Uterus (tissue), 4 donors: Measurements from ENCODE around the gene SLC39A11. TPM values are rescaled to one million over a fixed set of nuclear protein-coding genes. Genes with fewer than 3 reads are reported as not detected.
"Not testable (repeated sequence)": the region's sequence is repeated elsewhere in the genome, so short reads cannot be mapped to it uniquely, and the experiment has no call there.

Source experiments
- DNase-seq, 2 donors: peaks; one replicate each; pipeline ENCODE4 v3.0.0-alpha.2; 2019 to 2020
- H3K27ac ChIP-seq, 2 donors: fragments of 200-600 bp; sonication (generic); 1 replicate in 1 of 2; 2 replicates in 1 of 2; pipeline ENCODE4 v1.5.1; 2016 to 2018
- H3K27me3 ChIP-seq, 2 donors: fragments of 200-600 bp; sonication (generic); one replicate each; pipeline ENCODE4 v1.5.1; 2018 to 2019; ENCODE audit warnings: control low read depth in 1 of 2
- H3K36me3 ChIP-seq, 2 donors: fragments of 200-600 bp; sonication (generic); one replicate each; pipeline ENCODE4 v1.5.1; 2019; ENCODE audit warnings: control low read depth in 1 of 2
- H3K4me1 ChIP-seq, 2 donors: fragments of 200-600 bp; sonication (generic); one replicate each; pipeline ENCODE4 v1.5.1; 2018 to 2019; ENCODE audit warnings: control low read depth in 1 of 2
- H3K4me3 ChIP-seq, 2 donors: fragments of 200-600 bp; sonication (generic); 1 replicate in 1 of 2; 2 replicates in 1 of 2; pipeline ENCODE4 v1.5.1; 2018 to 2019; ENCODE audit warnings: mild to moderate bottlenecking in 1 of 2
- H3K9me3 ChIP-seq, 2 donors: fragments of 200-600 bp; sonication (generic); one replicate each; pipeline ENCODE4 v1.5.1; 2019; ENCODE audit warnings: control low read depth in 1 of 2
- POLR2A ChIP-seq, 2 donors: fragments of 450-650 bp; IDR thresholded peaks; one replicate each; pipeline ENCODE4 v1.6.1; 2016; ENCODE audit warnings: antibody characterized with exemption in 2 of 2, mild to moderate bottlenecking in 1 of 2, moderate library complexity in 1 of 2
- intact Hi-C: fragments of 100-400 bp; cut with DNase I; formaldehyde crosslinking; loops from one replicate; pipeline ENCODE4 v1.15.1; 2023; ENCODE audit warnings: low total_unique reads
- total RNA-seq, 4 donors: library from RNA; depleted of rRNA in 3 of 4; stranded (reverse); fragments of >200 nt in 3 of 4; gene quantifications; one replicate each; pipeline versions ENCODE4 v1.1.0 to v1.2.4, GENCODE V29; 2014 to 2023
- TF ChIP-seq, protein P1 (sequence below), 4 experiments: fragments of 200-600 bp in 2 of 4; fragments of 450-650 bp in 2 of 4; sonication (generic) in 2 of 4; IDR thresholded peaks; one replicate each; pipeline ENCODE4 v1.5.1; 2016 to 2019; ENCODE audit warnings: antibody characterized with exemption in 4 of 4, mild to moderate bottlenecking in 2 of 4, moderate library complexity in 1 of 4
- donor health status: DM: yes; HTN: yes; CAD: no.

The SLC39A11 gene
- total RNA-seq, 4 donors from 2014 or later = 5.4 to 56.2 (median 21.0) TPM

DNA sequence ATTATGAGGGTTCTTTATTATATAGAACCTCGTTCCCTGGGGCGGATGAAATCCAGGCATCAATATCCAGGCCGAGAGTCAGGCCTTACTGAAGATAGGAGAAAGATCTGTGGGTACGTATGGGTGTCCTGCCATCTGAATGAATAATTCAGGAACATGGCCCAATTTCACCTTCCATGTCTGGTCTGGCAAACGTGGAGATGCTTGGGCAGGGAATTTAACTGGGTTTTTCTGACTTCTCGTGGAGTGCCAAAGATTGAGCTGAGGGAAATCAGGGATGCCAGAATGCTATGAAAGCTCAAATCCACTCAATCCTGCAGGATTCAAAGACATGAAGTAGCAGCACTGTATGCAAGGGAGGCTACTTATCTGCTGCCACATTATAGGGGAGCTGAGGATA is 302.8 kb downstream of the SLC39A11 start:
- H3K27me3 ChIP-seq = no peaks in the 10 kb centered on the region
- H3K4me1 ChIP-seq = no peaks in the 10 kb centered on the region
- no peak overlapping the region for H3K27ac ChIP-seq
- H3K36me3 ChIP-seq = no peaks in the 10 kb centered on the region
- DNase-seq = no peak
- no peaks in the 10 kb centered on the region for H3K9me3 ChIP-seq
- no peak overlapping the region for H3K4me3 ChIP-seq
- TF ChIP-seq, protein P1, sequence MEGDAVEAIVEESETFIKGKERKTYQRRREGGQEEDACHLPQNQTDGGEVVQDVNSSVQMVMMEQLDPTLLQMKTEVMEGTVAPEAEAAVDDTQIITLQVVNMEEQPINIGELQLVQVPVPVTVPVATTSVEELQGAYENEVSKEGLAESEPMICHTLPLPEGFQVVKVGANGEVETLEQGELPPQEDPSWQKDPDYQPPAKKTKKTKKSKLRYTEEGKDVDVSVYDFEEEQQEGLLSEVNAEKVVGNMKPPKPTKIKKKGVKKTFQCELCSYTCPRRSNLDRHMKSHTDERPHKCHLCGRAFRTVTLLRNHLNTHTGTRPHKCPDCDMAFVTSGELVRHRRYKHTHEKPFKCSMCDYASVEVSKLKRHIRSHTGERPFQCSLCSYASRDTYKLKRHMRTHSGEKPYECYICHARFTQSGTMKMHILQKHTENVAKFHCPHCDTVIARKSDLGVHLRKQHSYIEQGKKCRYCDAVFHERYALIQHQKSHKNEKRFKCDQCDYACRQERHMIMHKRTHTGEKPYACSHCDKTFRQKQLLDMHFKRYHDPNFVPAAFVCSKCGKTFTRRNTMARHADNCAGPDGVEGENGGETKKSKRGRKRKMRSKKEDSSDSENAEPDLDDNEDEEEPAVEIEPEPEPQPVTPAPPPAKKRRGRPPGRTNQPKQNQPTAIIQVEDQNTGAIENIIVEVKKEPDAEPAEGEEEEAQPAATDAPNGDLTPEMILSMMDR (IDR thresholded peaks at IDR 0.05) = no peak
- TF ChIP-seq POLR2A (IDR thresholded peaks at IDR 0.05) = no peak
- intact Hi-C loops = no loop called here

DNA sequence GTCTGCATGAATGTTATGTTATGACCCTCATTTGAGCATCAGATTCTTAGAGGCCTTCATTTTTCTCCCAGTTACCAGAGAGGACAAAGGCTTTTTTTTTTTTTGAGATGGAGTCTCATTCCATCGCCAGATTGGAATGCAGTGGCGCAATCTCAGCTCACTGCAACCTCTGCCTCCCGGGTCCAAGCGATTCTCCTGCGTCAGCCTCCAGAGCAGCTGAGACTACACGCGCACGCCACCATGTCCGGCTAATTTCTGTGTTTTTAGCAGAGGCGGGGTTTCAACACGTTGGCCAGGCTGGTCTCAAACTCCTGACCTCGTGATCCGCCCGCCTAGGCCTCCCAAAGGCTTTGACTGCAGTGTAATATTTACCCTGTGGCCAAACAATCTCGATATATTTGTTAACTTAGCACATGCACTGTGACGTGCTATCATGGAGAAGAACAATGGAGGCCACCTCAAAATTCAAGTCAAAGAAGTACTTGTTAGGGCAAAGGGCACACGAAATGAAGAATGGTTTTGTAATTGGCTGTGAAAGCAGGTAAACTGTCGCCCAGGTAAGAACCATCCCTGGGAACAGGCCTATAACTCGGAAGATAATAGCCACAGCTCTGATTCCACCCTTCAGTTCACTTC is 303.4 kb downstream of the SLC39A11 start:
- no peak for DNase-seq
- Histone ChIP-seq H3K9me3 (no peaks in the 10 kb centered on the region), H3K4me1 (no peaks in the 10 kb centered on the region), H3K4me3 (no peak overlapping the region), H3K27me3 (no peaks in the 10 kb centered on the region), H3K36me3 (no peaks in the 10 kb centered on the region), H3K27ac (no peak overlapping the region)
- intact Hi-C loops = no loop called here
- TF ChIP-seq, protein P1 (IDR thresholded peaks at IDR 0.05) = no peak
- no peak for TF ChIP-seq POLR2A (IDR thresholded peaks at IDR 0.05)

DNA sequence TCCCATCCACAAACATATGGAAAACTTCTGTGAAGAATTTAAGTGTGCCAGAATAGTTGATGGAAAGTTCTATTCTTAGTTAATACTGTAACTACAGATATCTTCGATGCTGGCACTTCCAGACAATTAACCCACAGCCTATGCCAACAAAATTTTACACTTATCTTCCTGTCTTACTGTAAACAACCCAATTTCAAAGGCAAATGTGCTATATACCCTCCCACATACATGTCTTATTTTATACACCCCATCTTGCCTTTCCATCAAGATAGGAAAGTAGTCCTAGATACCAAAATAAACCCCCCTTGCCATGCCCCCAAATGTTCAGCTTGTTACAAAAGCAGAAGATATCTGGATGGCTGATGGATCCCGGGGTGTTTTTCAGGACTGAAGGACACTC is 306.3 kb downstream of the SLC39A11 start:
- DNase-seq = no peak
- Histone ChIP-seq H3K9me3 (no peaks in the 10 kb centered on the region), H3K36me3 (no peaks in the 10 kb centered on the region), H3K4me1 (no peaks in the 10 kb centered on the region), H3K27me3 (no peaks in the 10 kb centered on the region), H3K4me3 (no peak overlapping the region), H3K27ac (no peak overlapping the region)
- no peak for TF ChIP-seq POLR2A (IDR thresholded peaks at IDR 0.05)
- TF ChIP-seq, protein P1 (IDR thresholded peaks at IDR 0.05) = no peak
- intact Hi-C loops = no loop called here

DNA sequence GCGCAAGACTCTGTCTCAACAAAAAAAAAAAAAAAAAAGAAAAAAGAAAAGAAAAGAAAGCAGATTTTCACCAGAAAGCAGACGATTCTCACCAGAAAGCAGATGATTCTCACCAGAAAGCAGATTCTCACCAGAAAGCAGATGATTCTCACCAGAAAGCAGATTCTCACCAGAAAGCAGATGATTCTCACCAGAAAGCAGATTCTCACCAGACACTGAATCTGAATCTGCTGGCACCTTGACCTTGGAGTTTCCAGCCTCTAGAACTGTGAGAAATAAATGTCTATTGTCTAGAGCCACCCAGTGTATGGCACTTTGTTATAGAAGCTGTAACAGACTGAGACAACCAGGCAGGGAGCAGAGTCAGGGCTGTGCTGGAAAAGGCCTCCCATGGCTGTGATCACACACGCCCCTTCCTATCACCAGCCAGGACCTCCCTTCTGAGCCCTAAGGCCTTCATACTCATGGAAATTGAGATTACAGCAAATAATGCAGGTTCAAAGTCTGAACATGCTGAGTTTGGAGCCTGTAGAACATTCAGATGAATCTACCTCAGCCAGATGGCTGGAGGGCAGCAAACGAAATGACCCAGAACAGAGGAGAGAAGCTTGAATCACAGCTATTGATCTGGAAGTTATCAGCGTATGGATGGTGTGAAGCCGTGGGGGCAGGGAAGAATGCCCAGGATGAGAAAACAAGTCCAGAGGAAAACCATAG is 309.3 kb downstream of the SLC39A11 start:
- no peaks in the 10 kb centered on the region for H3K9me3 ChIP-seq
- no peak overlapping the region for H3K27ac ChIP-seq
- DNase-seq = no peak
- TF ChIP-seq, protein P1 (IDR thresholded peaks at IDR 0.05) = no peak
- TF ChIP-seq POLR2A (IDR thresholded peaks at IDR 0.05) = no peak
- intact Hi-C loops = no loop called here
- H3K4me3 ChIP-seq = no peak overlapping the region
- no peaks in the 10 kb centered on the region for H3K36me3 ChIP-seq
- H3K27me3 ChIP-seq = no peaks in the 10 kb centered on the region
- no peaks in the 10 kb centered on the region for H3K4me1 ChIP-seq

DNA sequence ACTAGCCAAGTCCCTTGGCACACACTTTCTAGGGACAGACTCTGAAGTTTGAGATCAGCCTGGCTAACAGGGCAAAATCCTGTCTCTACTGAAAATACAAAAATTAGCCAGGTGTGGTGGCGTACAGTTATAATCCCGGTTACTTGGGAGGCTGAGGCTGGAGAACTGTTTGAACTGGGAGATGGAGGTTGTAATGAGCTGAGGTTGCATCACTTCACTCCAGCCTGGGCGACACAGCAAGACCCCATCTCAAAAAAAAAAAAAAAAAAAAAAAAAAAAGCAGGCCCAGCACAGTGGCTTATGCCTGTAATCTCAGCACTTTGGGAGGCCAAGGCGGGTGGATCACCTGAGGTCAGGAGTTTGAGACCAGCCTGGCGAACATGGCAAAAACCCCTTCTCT is 310.1 kb downstream of the SLC39A11 start:
- H3K4me1 ChIP-seq, H3K9me3 ChIP-seq, intact Hi-C loops, H3K36me3 ChIP-seq, H3K27me3 ChIP-seq, H3K4me3 ChIP-seq, DNase-seq, H3K27ac ChIP-seq: not testable (repeated sequence)
